SK-N-SH treated with all-trans-retinoic acid at 6 μM for 48 hours (cell line): ENCODE data around the gene TMEM81.

Experiments used
- ATAC-seq: fragments of 200-7000 bp; cut with Tn5 transposase; 3 replicates; pipeline ENCODE4 v1.9.1; 2020; ENCODE audit warnings: mild to moderate bottlenecking, moderate library complexity
- ARNTL ChIP-seq: fragments of 450-650 bp; formaldehyde crosslinking; IDR thresholded peaks from 2 replicates; pipeline ENCODE4 v1.5.0; 2020; ENCODE audit warnings: low read depth, mild to moderate bottlenecking, moderate library complexity, borderline replicate concordance
- BACH2 ChIP-seq: fragments of 250-450 bp; sonication (Bioruptor Pico); IDR thresholded peaks from 2 replicates; pipeline ENCODE4 v1.9.0; 2021; ENCODE audit warnings: mild to moderate bottlenecking, borderline replicate concordance
- CSDC2 ChIP-seq: fragments of 250-450 bp; sonication (Bioruptor Pico); IDR thresholded peaks from 2 replicates; pipeline ENCODE4 v1.5.0; 2020; ENCODE audit warnings: mild to moderate bottlenecking, moderate library complexity
- ESRRG ChIP-seq: fragments of 250-450 bp; sonication (Bioruptor Pico); IDR thresholded peaks from 2 replicates; pipeline ENCODE4 v1.6.1; 2021; ENCODE audit warnings: mild to moderate bottlenecking
- GLIS3 ChIP-seq: fragments of 250-450 bp; sonication (Bioruptor Pico); IDR thresholded peaks from 2 replicates; pipeline ENCODE4 v1.5.0; 2020; ENCODE audit warnings: mild to moderate bottlenecking, moderate library complexity
- ISL1 ChIP-seq: fragments of 250-450 bp; sonication (Bioruptor Pico); IDR thresholded peaks from 2 replicates; pipeline ENCODE4 v2.1.2; 2022; ENCODE audit warnings: mild to moderate bottlenecking, moderate library complexity
- OSR1 ChIP-seq: fragments of 250-450 bp; sonication (Bioruptor Pico); IDR thresholded peaks from 2 replicates; pipeline ENCODE4 v1.8.0; 2022; ENCODE audit warnings: moderate library complexity, mild to moderate bottlenecking, inconsistent platforms
- PPARA ChIP-seq: fragments of 250-450 bp; sonication (Bioruptor Pico); IDR thresholded peaks from 2 replicates; pipeline ENCODE4 v1.5.0; 2020; ENCODE audit warnings: mild to moderate bottlenecking, borderline replicate concordance
- RARB ChIP-seq: fragments of 250-450 bp; sonication (Bioruptor Pico); IDR thresholded peaks from 2 replicates; pipeline ENCODE4 v1.8.0; 2021; ENCODE audit warnings: mild to moderate bottlenecking, moderate library complexity
- SNAI2 ChIP-seq: fragments of 250-450 bp; sonication (Bioruptor Pico); IDR thresholded peaks from 2 replicates; pipeline ENCODE4 v1.5.0; 2020; ENCODE audit warnings: mild to moderate bottlenecking, moderate library complexity
- TCF4 ChIP-seq: fragments of 250-450 bp; sonication (Bioruptor Pico); IDR thresholded peaks from 2 replicates; pipeline ENCODE4 v1.8.0; 2021; ENCODE audit warnings: mild to moderate bottlenecking, moderate library complexity, borderline replicate concordance
- TOX ChIP-seq: fragments of 250-450 bp; sonication (Bioruptor Pico); IDR thresholded peaks from 2 replicates; pipeline ENCODE4 v1.8.0; 2021; ENCODE audit warnings: mild to moderate bottlenecking, moderate library complexity, borderline replicate concordance
- ZFP3 ChIP-seq: fragments of 250-450 bp; sonication (Bioruptor Pico); IDR thresholded peaks from 2 replicates; pipeline ENCODE4 v1.5.0; 2020; ENCODE audit warnings: mild to moderate bottlenecking, moderate library complexity
- ZFP30 ChIP-seq: fragments of 450-650 bp; formaldehyde crosslinking; IDR thresholded peaks from 2 replicates; pipeline ENCODE4 v1.5.0; 2022; ENCODE audit warnings: mild to moderate bottlenecking, moderate library complexity
- ZNF565 ChIP-seq: fragments of 450-650 bp; formaldehyde crosslinking; conservative IDR thresholded peaks from 2 replicates; pipeline ENCODE4 v1.5.0; 2020; ENCODE audit warnings: low read depth, mild to moderate bottlenecking, moderate library complexity
- ZNF70 ChIP-seq: fragments of 450-650 bp; formaldehyde crosslinking; IDR thresholded peaks from 2 replicates; pipeline ENCODE4 v1.5.0; 2020; ENCODE audit warnings: mild to moderate bottlenecking, moderate library complexity
- TF ChIP-seq, protein P1 (sequence below): fragments of 250-450 bp; sonication (Bioruptor Pico); IDR thresholded peaks from 2 replicates; pipeline ENCODE4 v1.8.0; 2021; ENCODE audit warnings: low read depth, mild to moderate bottlenecking, moderate library complexity, borderline replicate concordance
- TF ChIP-seq, protein P2 (sequence below): fragments of 250-450 bp; sonication (Bioruptor Pico); IDR thresholded peaks from 2 replicates; pipeline ENCODE4 v1.5.1; 2021; ENCODE audit warnings: mild to moderate bottlenecking, moderate library complexity
- TF ChIP-seq, protein P3 (sequence below): fragments of 250-450 bp; sonication (Bioruptor Pico); IDR thresholded peaks from 2 replicates; pipeline ENCODE4 v1.5.0; 2020; ENCODE audit warnings: mild to moderate bottlenecking, moderate library complexity
- TF ChIP-seq, protein P4 (sequence below): fragments of 250-450 bp; sonication (Bioruptor Pico); IDR thresholded peaks from 2 replicates; pipeline ENCODE4 v1.5.1; 2020; ENCODE audit warnings: low read depth, mild to moderate bottlenecking, moderate library complexity

The TMEM81 gene

DNA sequence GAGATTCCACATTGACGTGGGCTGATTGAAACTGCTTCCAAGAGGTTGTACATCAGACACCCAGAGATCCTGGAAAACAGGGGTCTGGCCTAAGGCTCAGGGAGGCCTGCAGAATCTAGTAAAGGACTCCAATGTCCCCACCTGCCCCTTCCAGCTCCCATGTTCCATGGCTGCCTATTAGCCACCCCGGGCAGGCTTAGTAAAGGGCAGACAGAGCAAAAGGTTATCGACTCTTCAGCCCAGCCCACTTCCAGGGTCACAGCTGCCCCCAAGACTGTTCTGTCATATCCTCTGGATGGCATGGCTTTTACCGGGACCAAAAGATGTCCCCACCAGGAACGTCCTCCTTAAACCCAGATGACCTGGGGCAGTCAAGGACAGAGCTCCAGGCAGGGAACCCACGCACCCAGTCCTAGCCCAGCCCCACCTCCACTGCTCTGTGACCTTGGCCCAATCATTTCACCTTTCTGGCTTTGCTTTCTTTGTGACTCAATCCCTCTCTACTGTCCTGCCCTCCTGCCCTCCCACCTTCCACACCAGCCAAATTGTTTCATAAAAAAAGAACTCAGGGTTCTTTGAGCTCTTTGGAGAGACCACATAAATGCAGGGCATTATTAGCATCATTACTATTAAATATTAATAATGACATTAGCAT is 46.0 kb downstream of the TMEM81 start:
- TF ChIP-seq TOX (no peak), GLIS3 (CRISPR knock-in tag) (no peak), SNAI2 (CRISPR knock-in tag) (no peak), CSDC2 (CRISPR knock-in tag) (no peak), ESRRG (no peak), ZFP3 (CRISPR knock-in tag) (no peak), PPARA (no peak), ZNF70 (CRISPR knock-in tag) (no peak), RARB (CRISPR knock-in tag) (no peak), ISL1 (CRISPR knock-in tag) (no peak), BACH2 (CRISPR knock-in tag) (no peak), ZFP30 (CRISPR knock-in tag) (no peak), ARNTL (CRISPR knock-in tag) (no peak), ZNF565 (no peak), OSR1 (CRISPR knock-in tag) (no peak), TCF4 (CRISPR knock-in tag) (no peak)
- TF ChIP-seq, protein P1, sequence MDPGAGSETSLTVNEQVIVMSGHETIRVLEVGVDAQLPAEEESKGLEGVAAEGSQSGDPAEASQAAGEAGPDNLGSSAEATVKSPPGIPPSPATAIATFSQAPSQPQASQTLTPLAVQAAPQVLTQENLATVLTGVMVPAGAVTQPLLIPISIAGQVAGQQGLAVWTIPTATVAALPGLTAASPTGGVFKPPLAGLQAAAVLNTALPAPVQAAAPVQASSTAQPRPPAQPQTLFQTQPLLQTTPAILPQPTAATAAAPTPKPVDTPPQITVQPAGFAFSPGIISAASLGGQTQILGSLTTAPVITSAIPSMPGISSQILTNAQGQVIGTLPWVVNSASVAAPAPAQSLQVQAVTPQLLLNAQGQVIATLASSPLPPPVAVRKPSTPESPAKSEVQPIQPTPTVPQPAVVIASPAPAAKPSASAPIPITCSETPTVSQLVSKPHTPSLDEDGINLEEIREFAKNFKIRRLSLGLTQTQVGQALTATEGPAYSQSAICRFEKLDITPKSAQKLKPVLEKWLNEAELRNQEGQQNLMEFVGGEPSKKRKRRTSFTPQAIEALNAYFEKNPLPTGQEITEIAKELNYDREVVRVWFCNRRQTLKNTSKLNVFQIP (CRISPR knock-in tag): no peak
- TF ChIP-seq, protein P2, sequence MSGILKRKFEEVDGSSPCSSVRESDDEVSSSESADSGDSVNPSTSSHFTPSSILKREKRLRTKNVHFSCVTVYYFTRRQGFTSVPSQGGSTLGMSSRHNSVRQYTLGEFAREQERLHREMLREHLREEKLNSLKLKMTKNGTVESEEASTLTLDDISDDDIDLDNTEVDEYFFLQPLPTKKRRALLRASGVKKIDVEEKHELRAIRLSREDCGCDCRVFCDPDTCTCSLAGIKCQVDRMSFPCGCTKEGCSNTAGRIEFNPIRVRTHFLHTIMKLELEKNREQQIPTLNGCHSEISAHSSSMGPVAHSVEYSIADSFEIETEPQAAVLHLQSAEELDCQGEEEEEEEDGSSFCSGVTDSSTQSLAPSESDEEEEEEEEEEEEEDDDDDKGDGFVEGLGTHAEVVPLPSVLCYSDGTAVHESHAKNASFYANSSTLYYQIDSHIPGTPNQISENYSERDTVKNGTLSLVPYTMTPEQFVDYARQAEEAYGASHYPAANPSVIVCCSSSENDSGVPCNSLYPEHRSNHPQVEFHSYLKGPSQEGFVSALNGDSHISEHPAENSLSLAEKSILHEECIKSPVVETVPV: no peak
- TF ChIP-seq, protein P3, sequence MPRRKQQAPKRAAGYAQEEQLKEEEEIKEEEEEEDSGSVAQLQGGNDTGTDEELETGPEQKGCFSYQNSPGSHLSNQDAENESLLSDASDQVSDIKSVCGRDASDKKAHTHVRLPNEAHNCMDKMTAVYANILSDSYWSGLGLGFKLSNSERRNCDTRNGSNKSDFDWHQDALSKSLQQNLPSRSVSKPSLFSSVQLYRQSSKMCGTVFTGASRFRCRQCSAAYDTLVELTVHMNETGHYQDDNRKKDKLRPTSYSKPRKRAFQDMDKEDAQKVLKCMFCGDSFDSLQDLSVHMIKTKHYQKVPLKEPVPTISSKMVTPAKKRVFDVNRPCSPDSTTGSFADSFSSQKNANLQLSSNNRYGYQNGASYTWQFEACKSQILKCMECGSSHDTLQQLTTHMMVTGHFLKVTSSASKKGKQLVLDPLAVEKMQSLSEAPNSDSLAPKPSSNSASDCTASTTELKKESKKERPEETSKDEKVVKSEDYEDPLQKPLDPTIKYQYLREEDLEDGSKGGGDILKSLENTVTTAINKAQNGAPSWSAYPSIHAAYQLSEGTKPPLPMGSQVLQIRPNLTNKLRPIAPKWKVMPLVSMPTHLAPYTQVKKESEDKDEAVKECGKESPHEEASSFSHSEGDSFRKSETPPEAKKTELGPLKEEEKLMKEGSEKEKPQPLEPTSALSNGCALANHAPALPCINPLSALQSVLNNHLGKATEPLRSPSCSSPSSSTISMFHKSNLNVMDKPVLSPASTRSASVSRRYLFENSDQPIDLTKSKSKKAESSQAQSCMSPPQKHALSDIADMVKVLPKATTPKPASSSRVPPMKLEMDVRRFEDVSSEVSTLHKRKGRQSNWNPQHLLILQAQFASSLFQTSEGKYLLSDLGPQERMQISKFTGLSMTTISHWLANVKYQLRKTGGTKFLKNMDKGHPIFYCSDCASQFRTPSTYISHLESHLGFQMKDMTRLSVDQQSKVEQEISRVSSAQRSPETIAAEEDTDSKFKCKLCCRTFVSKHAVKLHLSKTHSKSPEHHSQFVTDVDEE (CRISPR knock-in tag): no peak
- TF ChIP-seq, protein P4, sequence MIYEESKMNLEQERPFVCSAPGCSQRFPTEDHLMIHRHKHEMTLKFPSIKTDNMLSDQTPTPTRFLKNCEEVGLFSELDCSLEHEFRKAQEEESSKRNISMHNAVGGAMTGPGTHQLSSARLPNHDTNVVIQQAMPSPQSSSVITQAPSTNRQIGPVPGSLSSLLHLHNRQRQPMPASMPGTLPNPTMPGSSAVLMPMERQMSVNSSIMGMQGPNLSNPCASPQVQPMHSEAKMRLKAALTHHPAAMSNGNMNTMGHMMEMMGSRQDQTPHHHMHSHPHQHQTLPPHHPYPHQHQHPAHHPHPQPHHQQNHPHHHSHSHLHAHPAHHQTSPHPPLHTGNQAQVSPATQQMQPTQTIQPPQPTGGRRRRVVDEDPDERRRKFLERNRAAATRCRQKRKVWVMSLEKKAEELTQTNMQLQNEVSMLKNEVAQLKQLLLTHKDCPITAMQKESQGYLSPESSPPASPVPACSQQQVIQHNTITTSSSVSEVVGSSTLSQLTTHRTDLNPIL: no peak
- ATAC-seq: no peak

DNA sequence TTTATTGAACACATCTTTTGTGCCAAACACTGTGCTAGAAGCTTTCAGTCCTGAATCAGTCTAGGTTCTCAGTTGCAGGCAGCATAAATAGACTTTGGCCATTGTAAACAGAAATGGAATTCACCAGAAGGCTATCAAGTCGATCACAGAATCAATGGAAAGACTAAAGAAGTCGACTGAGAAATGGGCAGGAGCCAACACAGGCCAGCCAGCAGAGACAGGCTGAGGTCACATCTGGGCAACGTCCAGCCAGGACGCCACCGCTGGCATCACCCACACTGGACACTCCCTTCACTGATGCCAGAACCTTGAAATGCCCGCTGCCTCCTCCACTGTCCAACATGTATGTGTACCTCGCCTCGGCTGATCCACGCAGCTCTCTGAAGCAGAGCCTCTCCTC is 46.7 kb downstream of the TMEM81 start:
- TF ChIP-seq ZFP3 (CRISPR knock-in tag) (no peak), TOX (no peak), ZFP30 (CRISPR knock-in tag) (no peak), OSR1 (CRISPR knock-in tag) (no peak)
- ATAC-seq: no peak
